Measurements from ENCODE around the gene FYN. TPM values are rescaled to one million over a fixed set of nuclear protein-coding genes. Genes with fewer than 3 reads are reported as not detected.

FYN gene
- total and polyA plus RNA-seq, 2 donors from 2014 or later = 34.5 to 52.4 TPM

GRCh38 chr6:111750753-111751673, 122.2 kb downstream of the FYN start:
- DNase-seq (no peak), FAIRE-seq (no peak)

DNA sequence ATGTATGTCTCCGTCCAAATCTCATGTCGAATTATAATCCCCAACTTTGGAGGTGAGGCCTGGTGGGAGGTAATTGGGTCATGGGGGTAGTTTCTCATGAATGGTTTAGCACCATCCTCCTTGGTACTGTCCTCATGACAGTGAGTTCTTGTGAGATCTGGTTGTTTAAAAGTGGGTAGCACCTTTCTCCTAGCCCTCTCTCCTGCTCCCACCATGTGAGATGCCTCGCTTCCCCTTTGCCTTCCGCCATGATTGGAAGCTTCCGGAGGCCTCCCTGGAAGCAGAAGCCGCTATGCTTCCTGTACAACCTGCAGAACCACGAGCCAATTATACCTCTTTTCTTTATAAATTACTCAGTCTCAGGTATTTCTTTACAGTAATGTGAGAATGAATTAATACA, 123.1 kb downstream of the FYN start:
- Histone ChIP-seq H3K36me3 (ENCODE audit: control insufficient read depth in 2 of 3, insufficient read depth in 3 of 3, low read length in 3 of 3) (no peaks in the 10 kb centered on the region), H3K4me1 (ENCODE audit: control insufficient read depth in 2 of 3, insufficient read depth in 2 of 3, low read depth in 1 of 3, low read length in 3 of 3) (peaks cover 0 to 5% (median 2%) of the 10 kb centered on the region in 3 donors)

More at GRCh38 chr6:111750753-111751673, 122.2 kb downstream of the FYN start:
- TF ChIP-seq, protein P1, sequence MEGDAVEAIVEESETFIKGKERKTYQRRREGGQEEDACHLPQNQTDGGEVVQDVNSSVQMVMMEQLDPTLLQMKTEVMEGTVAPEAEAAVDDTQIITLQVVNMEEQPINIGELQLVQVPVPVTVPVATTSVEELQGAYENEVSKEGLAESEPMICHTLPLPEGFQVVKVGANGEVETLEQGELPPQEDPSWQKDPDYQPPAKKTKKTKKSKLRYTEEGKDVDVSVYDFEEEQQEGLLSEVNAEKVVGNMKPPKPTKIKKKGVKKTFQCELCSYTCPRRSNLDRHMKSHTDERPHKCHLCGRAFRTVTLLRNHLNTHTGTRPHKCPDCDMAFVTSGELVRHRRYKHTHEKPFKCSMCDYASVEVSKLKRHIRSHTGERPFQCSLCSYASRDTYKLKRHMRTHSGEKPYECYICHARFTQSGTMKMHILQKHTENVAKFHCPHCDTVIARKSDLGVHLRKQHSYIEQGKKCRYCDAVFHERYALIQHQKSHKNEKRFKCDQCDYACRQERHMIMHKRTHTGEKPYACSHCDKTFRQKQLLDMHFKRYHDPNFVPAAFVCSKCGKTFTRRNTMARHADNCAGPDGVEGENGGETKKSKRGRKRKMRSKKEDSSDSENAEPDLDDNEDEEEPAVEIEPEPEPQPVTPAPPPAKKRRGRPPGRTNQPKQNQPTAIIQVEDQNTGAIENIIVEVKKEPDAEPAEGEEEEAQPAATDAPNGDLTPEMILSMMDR (IDR thresholded peaks at IDR 0.05; ENCODE audit: borderline replicate concordance, extremely low read depth, insufficient read depth) = no peak
- Histone ChIP-seq H3K36me3 (ENCODE audit: control insufficient read depth in 2 of 3, insufficient read depth in 3 of 3, low read length in 3 of 3) (no peaks in the 10 kb centered on the region), H3K4me3 (ENCODE audit: low read length in 3 of 3) (no peak overlapping the region), H3K4me1 (ENCODE audit: control insufficient read depth in 2 of 3, insufficient read depth in 2 of 3, low read depth in 1 of 3, low read length in 3 of 3) (peaks cover 0 to 5% (median 0%) of the 10 kb centered on the region in 3 donors), H3K9ac (ENCODE audit: low read length in 3 of 3) (no peak overlapping the region), H3K27ac (ENCODE audit: low read depth in 2 of 2, low read length in 2 of 2) (peak overlapping the region in 1 of 2 donors; percentile 13), H3K27me3 (ENCODE audit: control insufficient read depth, insufficient read depth, low read length) (no peaks in the 10 kb centered on the region), H3K9me3 (ENCODE audit: control insufficient read depth in 2 of 3, insufficient read depth in 1 of 3, low read length in 3 of 3) (no peaks in the 10 kb centered on the region)
- intact Hi-C loops (cut with DNase I) = no loop called here

GRCh38 chr6:111748231-111748647, 125.0 kb downstream of the FYN start:
- intact Hi-C loops (cut with DNase I) = no loop called here
- H3K27me3 ChIP-seq (ENCODE audit: control insufficient read depth, insufficient read depth, low read length) = no peaks in the 10 kb centered on the region
- TF ChIP-seq, protein P1 (IDR thresholded peaks at IDR 0.05; ENCODE audit: borderline replicate concordance, extremely low read depth, insufficient read depth) = no peak
- peak overlapping the region in 1 of 2 donors; percentile 28 for H3K27ac ChIP-seq (ENCODE audit: low read depth in 2 of 2, low read length in 2 of 2)
- DNase-seq (peak in 2 of 5 donors; percentile 56 to 81), FAIRE-seq (no peak)
- no peak overlapping the region for H3K4me3 ChIP-seq (ENCODE audit: low read length in 3 of 3)
- H3K9me3 ChIP-seq (ENCODE audit: control insufficient read depth in 2 of 3, insufficient read depth in 1 of 3, low read length in 3 of 3) = no peaks in the 10 kb centered on the region
- peaks cover 0 to 9% (median 4%) of the 10 kb centered on the region in 3 donors for H3K4me1 ChIP-seq (ENCODE audit: control insufficient read depth in 2 of 3, insufficient read depth in 2 of 3, low read depth in 1 of 3, low read length in 3 of 3)
- no peaks in the 10 kb centered on the region for H3K36me3 ChIP-seq (ENCODE audit: control insufficient read depth in 2 of 3, insufficient read depth in 3 of 3, low read length in 3 of 3)
- H3K9ac ChIP-seq (ENCODE audit: low read length in 3 of 3) = no peak overlapping the region

More for the DNA sequence above, 123.1 kb downstream of the FYN start:
- intact Hi-C loops (cut with DNase I) = no loop called here
- no peak for DNase-seq
- Histone ChIP-seq H3K9ac (ENCODE audit: low read length in 3 of 3) (no peak overlapping the region), H3K4me3 (ENCODE audit: low read length in 3 of 3) (no peak overlapping the region), H3K27me3 (ENCODE audit: control insufficient read depth, insufficient read depth, low read length) (no peaks in the 10 kb centered on the region), H3K27ac (ENCODE audit: low read depth in 2 of 2, low read length in 2 of 2) (no peak overlapping the region), H3K9me3 (ENCODE audit: control insufficient read depth in 2 of 3, insufficient read depth in 1 of 3, low read length in 3 of 3) (no peaks in the 10 kb centered on the region)
- FAIRE-seq = no peak
- TF ChIP-seq, protein P1 (IDR thresholded peaks at IDR 0.05; ENCODE audit: borderline replicate concordance, extremely low read depth, insufficient read depth) = no peak
